ENCODE measurements around the gene CHI3L2.

DNA sequence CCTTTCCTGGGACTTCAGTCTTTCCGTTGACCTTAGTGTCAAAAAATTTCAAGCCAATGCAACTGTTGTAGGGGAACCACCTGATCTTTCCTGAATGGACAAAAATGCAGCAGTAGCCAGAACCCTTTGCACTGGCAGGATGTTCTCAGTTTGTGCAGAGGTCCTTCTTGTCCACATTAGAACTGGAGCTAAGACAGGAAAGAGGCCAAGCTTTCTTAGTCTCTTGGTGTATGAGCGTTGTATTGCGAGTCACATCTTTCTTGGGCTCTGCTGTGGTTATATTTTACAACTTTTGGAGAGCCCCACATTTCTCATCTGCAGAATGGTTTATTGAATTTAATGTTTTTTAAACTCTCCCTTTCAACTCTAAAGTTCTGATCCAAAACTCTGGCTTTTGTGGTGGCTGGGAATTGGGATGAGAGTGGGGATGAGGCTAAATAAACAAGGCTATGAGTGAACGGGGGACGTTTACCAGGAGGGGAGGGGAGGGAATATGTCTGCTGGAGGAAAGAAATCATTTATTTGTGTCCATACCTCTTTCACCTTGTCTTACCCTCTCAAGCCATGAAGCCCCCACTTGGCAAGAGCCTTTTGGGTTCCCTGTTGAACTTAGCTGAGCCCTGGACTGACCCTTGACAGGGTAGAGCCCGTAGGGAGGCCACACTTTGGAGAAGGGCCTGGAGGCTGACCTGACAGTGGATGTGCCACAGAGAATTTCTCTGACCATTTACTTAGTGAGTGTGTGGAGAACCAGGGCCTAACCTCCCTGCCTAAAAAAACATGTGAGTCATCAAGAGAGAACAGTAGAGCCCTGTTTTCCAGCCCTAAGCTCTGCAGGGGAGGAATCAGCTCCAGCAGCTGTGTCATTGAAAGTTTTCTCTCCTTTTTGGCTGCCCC, 586 bp downstream of the CHI3L2 start:
- TF ChIP-seq PHF20 (CRISPR knock-in tag; IDR thresholded peaks at IDR 0.05) = no peak
- no peak for TF ChIP-seq HIVEP1 (CRISPR knock-in tag; IDR thresholded peaks at IDR 0.05)
- TF ChIP-seq HDAC2 (CRISPR knock-in tag; IDR thresholded peaks at IDR 0.05) = peak; percentile 56; the same call in 1 of the 2 replicates
- TF ChIP-seq CTCF (CRISPR knock-in tag; IDR thresholded peaks at IDR 0.05) = no peak
- no peak for TF ChIP-seq ZBTB49 (CRISPR knock-in tag; IDR thresholded peaks at IDR 0.05; ENCODE audit: borderline replicate concordance)

All from HepG2 (cell line).